ENCODE results near the gene RHBDF1.

GRCh38 chr16:45454-45853 lies 27.0 kb downstream of the RHBDF1 start:
- TF ChIP-seq CTCF (IDR thresholded peaks at IDR 0.05), result no peak
- TF ChIP-seq IRF3 (IDR thresholded peaks at IDR 0.05; ENCODE audit: low read depth, low read length), result no peak
- TF ChIP-seq GATA2 (CRISPR knock-in tag; IDR thresholded peaks at IDR 0.05), result no peak
- TF ChIP-seq YY1 (IDR thresholded peaks at IDR 0.05; ENCODE audit: low read depth), result no peak

All from SK-N-SH (cell line).